ENCODE results near the gene ABTB2. TPM values are rescaled to one million over a fixed set of nuclear protein-coding genes. Genes with fewer than 3 reads are reported as not detected.

The ABTB2 gene
- total and polyA plus RNA-seq, 10 of the 15 experiments (the other 5 are each of a cell fraction or from before 2014, with no cell fraction given), result 0.13 to 2.1 (median 0.72) TPM

DNA sequence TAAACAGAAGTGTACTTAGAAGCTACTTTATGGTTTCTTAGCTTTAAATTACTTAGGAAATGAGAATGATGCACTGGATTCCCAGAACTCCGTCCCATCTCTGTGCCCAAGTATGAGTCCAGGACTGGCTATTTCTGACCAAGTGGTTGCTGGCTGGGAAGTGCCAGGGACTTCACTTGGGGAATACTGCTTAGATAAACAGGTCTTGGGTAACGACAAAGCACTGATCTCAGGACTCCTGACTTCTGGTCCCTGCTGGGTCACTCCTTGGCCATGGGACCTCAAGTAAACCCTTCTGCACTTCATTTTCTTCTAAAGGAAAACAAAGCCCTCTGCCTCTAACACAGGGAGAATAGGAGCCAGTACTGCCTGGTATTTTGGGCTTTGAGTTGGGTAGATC lies 27.9 kb downstream of the ABTB2 start:
- no TSS peak for BruUV-seq (replicated peaks)
- no peak overlapping the region for H3K9ac ChIP-seq (ENCODE audit: control insufficient read depth, insufficient read depth, low read length)
- in situ Hi-C loops (cut with MboI), result no loop called here
- H2AFZ ChIP-seq (ENCODE audit: control insufficient read depth, low read depth, low read length), result no peak overlapping the region
- H3K4me1 ChIP-seq (ENCODE audit: control insufficient read depth, insufficient read depth, low read length), result peaks cover 5% of the 10 kb centered on the region; the same call in 1 of the 2 replicates
- ChIA-PET POLR2A (no interaction called here), CTCF (no interaction called here), RAD21 (ENCODE audit: unreplicated experiment) (no interaction called here), SMC1A (ENCODE audit: uncharacterized antibody, unreplicated experiment) (interaction anchor here (0.7 to 1.2 kb wide), 3 partner anchors 12 to 152 kb away, joined by 3 read pairs; no protein-coding TSS in a partner anchor)
- H3K27ac ChIP-seq (ENCODE audit: control insufficient read depth, insufficient read depth), result no peak overlapping the region
- H3K79me2 ChIP-seq (ENCODE audit: control insufficient read depth, insufficient read depth, low read length), result no peaks in the 10 kb centered on the region
- H3K36me3 ChIP-seq (ENCODE audit: control insufficient read depth in 2 of 2, insufficient read depth in 2 of 2, low read length in 1 of 2), result no peaks in the 10 kb centered on the region
- no peak overlapping the region for H3K4me3 ChIP-seq
- H3K9me3 ChIP-seq (replicated peaks; ENCODE audit: control insufficient read depth, insufficient read depth, low read length), result no peaks in the 10 kb centered on the region
- H4K20me1 ChIP-seq (ENCODE audit: control insufficient read depth, insufficient read depth), result no peaks in the 10 kb centered on the region
- no peak for DNase-seq (ENCODE audit: low read depth, low spot score)
- no peak for ATAC-seq
- intact Hi-C loops (cut with micrococcal nuclease; ENCODE audit: unreplicated experiment), result no loop called here
- no peaks in the 10 kb centered on the region for H3K27me3 ChIP-seq (replicated peaks in 1 of 2; ENCODE audit: control insufficient read depth in 2 of 2, insufficient read depth in 2 of 2, low read length in 1 of 2)
- TF ChIP-seq, protein P1, sequence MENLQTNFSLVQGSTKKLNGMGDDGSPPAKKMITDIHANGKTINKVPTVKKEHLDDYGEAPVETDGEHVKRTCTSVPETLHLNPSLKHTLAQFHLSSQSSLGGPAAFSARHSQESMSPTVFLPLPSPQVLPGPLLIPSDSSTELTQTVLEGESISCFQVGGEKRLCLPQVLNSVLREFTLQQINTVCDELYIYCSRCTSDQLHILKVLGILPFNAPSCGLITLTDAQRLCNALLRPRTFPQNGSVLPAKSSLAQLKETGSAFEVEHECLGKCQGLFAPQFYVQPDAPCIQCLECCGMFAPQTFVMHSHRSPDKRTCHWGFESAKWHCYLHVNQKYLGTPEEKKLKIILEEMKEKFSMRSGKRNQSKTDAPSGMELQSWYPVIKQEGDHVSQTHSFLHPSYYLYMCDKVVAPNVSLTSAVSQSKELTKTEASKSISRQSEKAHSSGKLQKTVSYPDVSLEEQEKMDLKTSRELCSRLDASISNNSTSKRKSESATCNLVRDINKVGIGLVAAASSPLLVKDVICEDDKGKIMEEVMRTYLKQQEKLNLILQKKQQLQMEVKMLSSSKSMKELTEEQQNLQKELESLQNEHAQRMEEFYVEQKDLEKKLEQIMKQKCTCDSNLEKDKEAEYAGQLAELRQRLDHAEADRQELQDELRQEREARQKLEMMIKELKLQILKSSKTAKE (IDR thresholded peaks at IDR 0.05; ENCODE audit: low read depth, poor library complexity, severe bottlenecking), result no peak
- TF ChIP-seq RFX5 (IDR thresholded peaks at IDR 0.05; ENCODE audit: low read depth, low read length), result no peak
- TF ChIP-seq SMC3 (IDR thresholded peaks at IDR 0.05; ENCODE audit: borderline replicate concordance, low read length), result no peak
- TF ChIP-seq CBFB (IDR thresholded peaks at IDR 0.05; ENCODE audit: low read depth), result no peak
- TF ChIP-seq TCF7 (IDR thresholded peaks at IDR 0.05; ENCODE audit: borderline replicate concordance), result no peak
- FAIRE-seq, result no peak
- H3K4me2 ChIP-seq (ENCODE audit: control insufficient read depth, insufficient read depth), result no peak overlapping the region
- WGBS (ENCODE audit: insufficient coverage, insufficient replicate concordance, low lambda C conversion rate, missing lambda C conversion rate), result 66% methylated on average over 2 of the region's 2 CpGs

DNA sequence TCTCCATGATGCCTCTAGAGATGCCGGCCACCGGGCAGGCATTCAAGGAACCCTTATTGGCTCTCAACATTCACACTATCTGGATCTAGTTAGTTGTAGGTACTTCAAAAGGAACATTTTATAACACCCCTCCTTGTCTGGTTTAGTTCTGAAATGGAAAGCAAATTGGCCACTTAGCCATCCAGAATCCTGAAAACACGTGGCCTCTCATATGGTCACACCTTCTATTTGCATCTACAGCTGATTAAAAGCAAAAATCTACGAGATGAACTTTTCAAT lies 29.2 kb downstream of the ABTB2 start:
- FAIRE-seq (no peak), DNase-seq (ENCODE audit: low read depth, low spot score) (no peak), ATAC-seq (no peak)
- WGBS (ENCODE audit: insufficient coverage, insufficient replicate concordance, low lambda C conversion rate, missing lambda C conversion rate), result 50% methylated on average over 4 of the region's 4 CpGs
- intact Hi-C loops (cut with micrococcal nuclease; ENCODE audit: unreplicated experiment), result no loop called here
- CTCF ChIA-PET, result no interaction called here
- Histone ChIP-seq H3K4me3 (no peak overlapping the region), H3K9me3 (replicated peaks; ENCODE audit: control insufficient read depth, insufficient read depth, low read length) (no peaks in the 10 kb centered on the region), H3K4me2 (ENCODE audit: control insufficient read depth, insufficient read depth) (no peak overlapping the region), H3K79me2 (ENCODE audit: control insufficient read depth, insufficient read depth, low read length) (no peaks in the 10 kb centered on the region), H3K4me1 (ENCODE audit: control insufficient read depth, insufficient read depth, low read length) (no peaks in the 10 kb centered on the region), H3K36me3 (ENCODE audit: control insufficient read depth in 2 of 2, insufficient read depth in 2 of 2, low read length in 1 of 2) (no peaks in the 10 kb centered on the region), H3K27me3 (replicated peaks in 1 of 2; ENCODE audit: control insufficient read depth in 2 of 2, insufficient read depth in 2 of 2, low read length in 1 of 2) (no peaks in the 10 kb centered on the region), H3K27ac (ENCODE audit: control insufficient read depth, insufficient read depth) (no peak overlapping the region), H4K20me1 (ENCODE audit: control insufficient read depth, insufficient read depth) (no peaks in the 10 kb centered on the region), H3K9ac (ENCODE audit: control insufficient read depth, insufficient read depth, low read length) (no peak overlapping the region), H2AFZ (ENCODE audit: control insufficient read depth, low read depth, low read length) (no peak overlapping the region)
- SMC1A ChIA-PET (ENCODE audit: uncharacterized antibody, unreplicated experiment), result interaction anchor here (0.6 kb wide), 1 partner anchor 581 kb away, joined by 3 read pairs; no protein-coding TSS in a partner anchor
- no TSS peak for BruUV-seq (replicated peaks)
- RAD21 ChIA-PET (ENCODE audit: unreplicated experiment), result no interaction called here
- in situ Hi-C loops (cut with MboI), result no loop called here
- POLR2A ChIA-PET, result no interaction called here
- TF ChIP-seq RELA (IDR thresholded peaks at IDR 0.05; ENCODE audit: borderline replicate concordance, partially characterized antibody) (no peak), HDGF (IDR thresholded peaks at IDR 0.05) (no peak), GATAD2B (conservative IDR thresholded peaks at IDR 0.05; ENCODE audit: low read depth) (no peak), NBN (IDR thresholded peaks at IDR 0.05) (no peak), EP300 (IDR thresholded peaks at IDR 0.05; ENCODE audit: borderline replicate concordance in 1 of 2, control insufficient read depth in 1 of 2, low read depth in 2 of 2, low read length in 2 of 2) (no peak), CHD1 (IDR thresholded peaks at IDR 0.05; ENCODE audit: low read depth, low read length) (no peak), MXI1 (IDR thresholded peaks at IDR 0.05; ENCODE audit: low read depth, low read length) (no peak), SMARCA5 (IDR thresholded peaks at IDR 0.05) (no peak)
- TF ChIP-seq, protein P2, sequence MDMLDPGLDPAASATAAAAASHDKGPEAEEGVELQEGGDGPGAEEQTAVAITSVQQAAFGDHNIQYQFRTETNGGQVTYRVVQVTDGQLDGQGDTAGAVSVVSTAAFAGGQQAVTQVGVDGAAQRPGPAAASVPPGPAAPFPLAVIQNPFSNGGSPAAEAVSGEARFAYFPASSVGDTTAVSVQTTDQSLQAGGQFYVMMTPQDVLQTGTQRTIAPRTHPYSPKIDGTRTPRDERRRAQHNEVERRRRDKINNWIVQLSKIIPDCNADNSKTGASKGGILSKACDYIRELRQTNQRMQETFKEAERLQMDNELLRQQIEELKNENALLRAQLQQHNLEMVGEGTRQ (IDR thresholded peaks at IDR 0.05; ENCODE audit: borderline replicate concordance, low read depth, low read length), result no peak
- TF ChIP-seq, protein P3, sequence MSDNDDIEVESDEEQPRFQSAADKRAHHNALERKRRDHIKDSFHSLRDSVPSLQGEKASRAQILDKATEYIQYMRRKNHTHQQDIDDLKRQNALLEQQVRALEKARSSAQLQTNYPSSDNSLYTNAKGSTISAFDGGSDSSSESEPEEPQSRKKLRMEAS (IDR thresholded peaks at IDR 0.05; ENCODE audit: low read depth, low read length), result no peak
